HL-60 (cell line): ENCODE results near the gene NFIA.

Experiments used
- DNase-seq, 2 experiments: peaks; one replicate each; pipeline ENCODE4 v3.0.0-alpha.2; 2010 to 2020; ENCODE audit warnings: low read depth in 1 of 2, low spot score in 1 of 2
- H3K27ac ChIP-seq: fragments of 250-450 bp; sonication (Bioruptor Pico); replicated peaks from 2 replicates; pipeline ENCODE4 v1.5.1; 2020; ENCODE audit warnings: mild to moderate bottlenecking, moderate library complexity
- H3K27me3 ChIP-seq: fragments of 250-450 bp; sonication (Bioruptor Pico); 2 replicates; pipeline ENCODE4 v1.5.1; 2021; ENCODE audit warnings: mild to moderate bottlenecking, moderate library complexity; ENCODE audit not compliant: insufficient read depth, poor library complexity, severe bottlenecking
- H3K4me3 ChIP-seq: replicated peaks from 2 replicates; pipeline ENCODE4 v1.5.1; 2011; ENCODE audit warnings: mild to moderate bottlenecking, control low read depth, low read length; ENCODE audit not compliant: insufficient read depth
- GABPA ChIP-seq: IDR thresholded peaks from 2 replicates; pipeline ENCODE4 v1.6.1; 2012; ENCODE audit warnings: low read depth
- POLR2AphosphoS5 ChIP-seq: IDR thresholded peaks from 2 replicates; pipeline ENCODE4 v1.6.1; 2012; ENCODE audit warnings: low read depth
- SPI1 ChIP-seq: IDR thresholded peaks from 2 replicates; pipeline ENCODE4 v1.6.1; 2012; ENCODE audit warnings: low read depth, mild to moderate bottlenecking, borderline replicate concordance
- TF ChIP-seq, protein P1 (sequence below): IDR thresholded peaks from 2 replicates; pipeline ENCODE4 v1.6.1; 2012; ENCODE audit warnings: low read depth; ENCODE audit not compliant: insufficient replicate concordance
- TF ChIP-seq, protein P2 (sequence below): IDR thresholded peaks from one replicate; pipeline ENCODE4 v1.5.1; 2011; ENCODE audit warnings: low read length, control low read depth, inconsistent platforms; ENCODE audit not compliant: insufficient read depth

NFIA gene

DNA sequence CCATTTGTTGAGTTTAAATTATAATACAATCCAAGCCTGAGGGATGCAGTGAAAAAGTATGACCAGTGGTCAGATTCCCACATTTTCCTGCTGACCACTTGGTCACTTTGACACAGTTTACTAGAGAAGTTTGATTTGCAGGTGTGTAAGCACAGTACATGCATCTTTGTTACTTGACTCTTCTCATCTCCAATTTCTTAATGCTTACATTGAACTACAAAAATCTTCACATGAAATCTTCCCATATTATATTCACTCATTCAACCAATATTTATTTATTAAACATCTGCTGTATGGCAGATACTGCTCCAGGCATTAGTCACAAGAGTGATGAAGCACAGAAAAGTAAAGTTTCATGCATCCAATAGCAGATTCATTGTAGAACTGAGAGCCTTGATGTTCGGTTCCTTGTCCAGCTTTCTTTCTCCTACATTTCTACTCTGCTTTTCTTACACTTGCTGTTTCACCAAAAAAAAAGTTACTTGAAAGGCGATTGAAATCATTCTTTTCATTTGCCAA lies 211.7 kb downstream of the NFIA start:
- no peak for TF ChIP-seq POLR2AphosphoS5
- TF ChIP-seq SPI1 = no peak
- no peak for TF ChIP-seq GABPA
- TF ChIP-seq, protein P1, sequence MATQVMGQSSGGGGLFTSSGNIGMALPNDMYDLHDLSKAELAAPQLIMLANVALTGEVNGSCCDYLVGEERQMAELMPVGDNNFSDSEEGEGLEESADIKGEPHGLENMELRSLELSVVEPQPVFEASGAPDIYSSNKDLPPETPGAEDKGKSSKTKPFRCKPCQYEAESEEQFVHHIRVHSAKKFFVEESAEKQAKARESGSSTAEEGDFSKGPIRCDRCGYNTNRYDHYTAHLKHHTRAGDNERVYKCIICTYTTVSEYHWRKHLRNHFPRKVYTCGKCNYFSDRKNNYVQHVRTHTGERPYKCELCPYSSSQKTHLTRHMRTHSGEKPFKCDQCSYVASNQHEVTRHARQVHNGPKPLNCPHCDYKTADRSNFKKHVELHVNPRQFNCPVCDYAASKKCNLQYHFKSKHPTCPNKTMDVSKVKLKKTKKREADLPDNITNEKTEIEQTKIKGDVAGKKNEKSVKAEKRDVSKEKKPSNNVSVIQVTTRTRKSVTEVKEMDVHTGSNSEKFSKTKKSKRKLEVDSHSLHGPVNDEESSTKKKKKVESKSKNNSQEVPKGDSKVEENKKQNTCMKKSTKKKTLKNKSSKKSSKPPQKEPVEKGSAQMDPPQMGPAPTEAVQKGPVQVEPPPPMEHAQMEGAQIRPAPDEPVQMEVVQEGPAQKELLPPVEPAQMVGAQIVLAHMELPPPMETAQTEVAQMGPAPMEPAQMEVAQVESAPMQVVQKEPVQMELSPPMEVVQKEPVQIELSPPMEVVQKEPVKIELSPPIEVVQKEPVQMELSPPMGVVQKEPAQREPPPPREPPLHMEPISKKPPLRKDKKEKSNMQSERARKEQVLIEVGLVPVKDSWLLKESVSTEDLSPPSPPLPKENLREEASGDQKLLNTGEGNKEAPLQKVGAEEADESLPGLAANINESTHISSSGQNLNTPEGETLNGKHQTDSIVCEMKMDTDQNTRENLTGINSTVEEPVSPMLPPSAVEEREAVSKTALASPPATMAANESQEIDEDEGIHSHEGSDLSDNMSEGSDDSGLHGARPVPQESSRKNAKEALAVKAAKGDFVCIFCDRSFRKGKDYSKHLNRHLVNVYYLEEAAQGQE = no peak
- TF ChIP-seq, protein P2, sequence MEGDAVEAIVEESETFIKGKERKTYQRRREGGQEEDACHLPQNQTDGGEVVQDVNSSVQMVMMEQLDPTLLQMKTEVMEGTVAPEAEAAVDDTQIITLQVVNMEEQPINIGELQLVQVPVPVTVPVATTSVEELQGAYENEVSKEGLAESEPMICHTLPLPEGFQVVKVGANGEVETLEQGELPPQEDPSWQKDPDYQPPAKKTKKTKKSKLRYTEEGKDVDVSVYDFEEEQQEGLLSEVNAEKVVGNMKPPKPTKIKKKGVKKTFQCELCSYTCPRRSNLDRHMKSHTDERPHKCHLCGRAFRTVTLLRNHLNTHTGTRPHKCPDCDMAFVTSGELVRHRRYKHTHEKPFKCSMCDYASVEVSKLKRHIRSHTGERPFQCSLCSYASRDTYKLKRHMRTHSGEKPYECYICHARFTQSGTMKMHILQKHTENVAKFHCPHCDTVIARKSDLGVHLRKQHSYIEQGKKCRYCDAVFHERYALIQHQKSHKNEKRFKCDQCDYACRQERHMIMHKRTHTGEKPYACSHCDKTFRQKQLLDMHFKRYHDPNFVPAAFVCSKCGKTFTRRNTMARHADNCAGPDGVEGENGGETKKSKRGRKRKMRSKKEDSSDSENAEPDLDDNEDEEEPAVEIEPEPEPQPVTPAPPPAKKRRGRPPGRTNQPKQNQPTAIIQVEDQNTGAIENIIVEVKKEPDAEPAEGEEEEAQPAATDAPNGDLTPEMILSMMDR = no peak
- no peak overlapping the region for H3K27ac ChIP-seq
- no peak overlapping the region for H3K4me3 ChIP-seq
- no peak for DNase-seq
- H3K27me3 ChIP-seq = peaks cover 2% of the 10 kb centered on the region

DNA sequence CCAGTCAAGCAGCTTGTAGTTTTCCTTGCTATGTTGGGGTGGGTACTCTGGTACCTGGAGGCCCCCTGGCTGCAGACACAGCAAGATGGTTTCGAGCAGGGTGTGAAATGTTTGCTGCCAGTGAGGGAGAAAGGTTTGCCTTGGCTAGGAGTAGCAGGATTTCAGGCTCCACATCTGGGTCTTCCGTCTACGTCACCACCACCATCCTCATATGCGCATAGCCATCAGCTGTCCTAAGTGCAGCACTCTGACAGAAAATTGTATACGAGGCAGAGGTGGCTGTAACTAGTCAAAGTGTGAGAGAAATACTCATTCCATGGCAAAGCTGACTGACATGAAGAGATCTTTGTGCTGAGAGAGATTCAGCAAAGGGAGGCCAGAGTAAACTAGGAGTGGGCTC lies 212.6 kb downstream of the NFIA start:
- no peak for DNase-seq
- TF ChIP-seq, protein P1 = no peak
- TF ChIP-seq SPI1 (no peak), GABPA (no peak), POLR2AphosphoS5 (no peak)
- TF ChIP-seq, protein P2 = no peak
- no peak overlapping the region for H3K4me3 ChIP-seq
- H3K27me3 ChIP-seq = peaks cover 4% of the 10 kb centered on the region
- H3K27ac ChIP-seq = no peak overlapping the region

DNA sequence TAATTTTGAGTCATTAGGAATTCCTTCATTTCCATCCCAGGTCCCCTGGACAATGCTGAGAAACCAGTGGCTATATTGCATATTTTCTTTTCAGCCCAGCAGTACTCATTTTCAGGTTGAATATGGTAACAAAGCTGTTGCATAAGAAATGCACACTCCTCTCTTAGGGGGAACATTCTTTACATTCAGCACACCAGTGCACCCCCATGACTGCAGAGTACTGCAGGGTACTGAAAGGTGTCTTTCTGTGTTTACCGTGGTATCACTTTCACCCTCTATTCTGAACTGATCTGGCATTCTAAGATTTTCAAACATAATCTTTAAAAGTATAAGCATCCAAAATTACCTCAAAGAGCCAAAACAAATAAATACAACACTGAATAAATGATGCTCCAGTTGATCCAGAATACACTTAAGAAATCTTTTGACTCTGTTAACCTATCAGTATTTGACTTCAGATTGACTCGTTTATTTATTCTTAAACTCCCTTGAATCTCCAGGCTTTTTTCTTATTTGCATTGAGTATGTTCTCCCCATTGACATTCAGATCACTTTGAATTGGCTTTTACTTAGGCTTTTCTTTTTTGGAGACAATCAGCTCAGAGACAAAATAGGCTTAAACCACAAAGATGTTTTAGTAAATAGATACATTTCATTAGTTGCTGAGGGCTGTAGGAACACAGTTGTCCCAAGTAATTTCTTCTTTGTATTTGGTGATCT lies 213.6 kb downstream of the NFIA start:
- Histone ChIP-seq H3K27ac (no peak overlapping the region), H3K27me3 (peaks cover 2% of the 10 kb centered on the region), H3K4me3 (no peak overlapping the region)
- DNase-seq = no peak
- TF ChIP-seq GABPA = no peak
- TF ChIP-seq, protein P2 = no peak
- TF ChIP-seq, protein P1 = no peak
- TF ChIP-seq SPI1 = no peak
- no peak for TF ChIP-seq POLR2AphosphoS5
